ENCODE data around the gene SYT4. TPM values are rescaled to one million over a fixed set of nuclear protein-coding genes. Genes with fewer than 3 reads are reported as not detected.
"Not testable (repeated sequence)": the region's sequence is repeated elsewhere in the genome, so short reads cannot be mapped to it uniquely, and the experiment has no call there.

Gene SYT4, protein sequence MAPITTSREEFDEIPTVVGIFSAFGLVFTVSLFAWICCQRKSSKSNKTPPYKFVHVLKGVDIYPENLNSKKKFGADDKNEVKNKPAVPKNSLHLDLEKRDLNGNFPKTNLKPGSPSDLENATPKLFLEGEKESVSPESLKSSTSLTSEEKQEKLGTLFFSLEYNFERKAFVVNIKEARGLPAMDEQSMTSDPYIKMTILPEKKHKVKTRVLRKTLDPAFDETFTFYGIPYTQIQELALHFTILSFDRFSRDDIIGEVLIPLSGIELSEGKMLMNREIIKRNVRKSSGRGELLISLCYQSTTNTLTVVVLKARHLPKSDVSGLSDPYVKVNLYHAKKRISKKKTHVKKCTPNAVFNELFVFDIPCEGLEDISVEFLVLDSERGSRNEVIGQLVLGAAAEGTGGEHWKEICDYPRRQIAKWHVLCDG
- 3.0 TPM for polyA plus RNA-seq (2013, experiment 1 of 2)
- 3.9 TPM for polyA plus RNA-seq (2013, experiment 2 of 2)

DNA sequence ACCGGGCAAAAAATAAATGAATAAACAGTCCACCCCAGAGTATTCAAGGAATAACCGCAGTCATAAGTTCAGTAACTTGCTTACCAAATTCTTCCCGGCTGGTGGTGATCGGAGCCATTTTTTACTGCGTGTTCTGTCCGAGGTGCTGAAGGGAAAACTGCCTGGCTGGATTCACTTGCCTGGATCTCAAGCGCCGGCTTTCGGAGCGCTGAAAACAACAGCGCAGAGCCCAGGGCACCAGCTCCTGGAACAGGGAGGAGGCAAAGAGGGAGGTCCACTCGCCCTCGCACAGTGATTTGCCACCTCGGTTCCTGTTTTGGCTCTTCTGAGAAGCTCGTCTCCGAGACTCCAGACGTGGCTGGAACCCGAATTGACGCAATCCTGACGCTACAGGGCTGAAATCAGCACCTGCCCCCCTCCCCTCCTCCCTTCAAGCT, at the start of gene SYT4:
Gene SYT4 (minus strand): TSS at position 327 of the 437 bp plus-strand sequence. CDS start 209 bp downstream, at position 118.
- Histone ChIP-seq H3K9me3 (ENCODE audit: insufficient read depth, low read depth, low read length) (no peaks in the 10 kb centered on the region), H3K27ac (ENCODE audit: low read depth, low read length) (no peak within 1 kb of the TSS), H3K36me3 (ENCODE audit: insufficient read depth, low read length) (no peaks in the 10 kb centered on the region), H3K27me3 (ENCODE audit: insufficient read depth, low read length) (no peaks in the 10 kb centered on the region), H3K4me3 (ENCODE audit: low read length) (peak within 1 kb of the TSS; percentile 44), H3K9ac (ENCODE audit: low read depth, low read length) (no peak within 1 kb of the TSS), H3K4me1 (ENCODE audit: insufficient read depth, low read length) (peaks cover 16% of the 10 kb centered on the region)
- WGBS: 3% methylated on average over 20 of the region's 20 CpGs

- Histone ChIP-seq H3K4me3 (ENCODE audit: low read length) (no peak overlapping the region), H3K4me1 (ENCODE audit: insufficient read depth, low read length) (no peaks in the 10 kb centered on the region), H3K27ac (ENCODE audit: low read depth, low read length) (no peak overlapping the region), H3K9me3 (ENCODE audit: insufficient read depth, low read depth, low read length) (no peaks in the 10 kb centered on the region), H3K27me3 (ENCODE audit: insufficient read depth, low read length) (no peaks in the 10 kb centered on the region), H3K9ac (ENCODE audit: low read depth, low read length) (no peak overlapping the region), H3K36me3 (ENCODE audit: insufficient read depth, low read length) (no peaks in the 10 kb centered on the region)
- 96% methylated on average over 1 of the region's 1 CpG for WGBS
Observed at GRCh38 chr18:43322132-43322531, 44.8 kb upstream of the SYT4 start.

GRCh38 chr18:43314941-43315340, 37.7 kb upstream of the SYT4 start:
- H3K4me1 ChIP-seq (ENCODE audit: insufficient read depth, low read length): no peaks in the 10 kb centered on the region
- H3K9me3 ChIP-seq (ENCODE audit: insufficient read depth, low read depth, low read length): no peaks in the 10 kb centered on the region
- no peaks in the 10 kb centered on the region for H3K27me3 ChIP-seq (ENCODE audit: insufficient read depth, low read length)
- 90% methylated on average over 3 of the region's 3 CpGs for WGBS
- no peak overlapping the region for H3K27ac ChIP-seq (ENCODE audit: low read depth, low read length)
- H3K4me3 ChIP-seq (ENCODE audit: low read length): no peak overlapping the region
- H3K36me3 ChIP-seq (ENCODE audit: insufficient read depth, low read length): no peaks in the 10 kb centered on the region
- no peak overlapping the region for H3K9ac ChIP-seq (ENCODE audit: low read depth, low read length)

GRCh38 chr18:43312891-43313290, 35.6 kb upstream of the SYT4 start:
- no peaks in the 10 kb centered on the region for H3K9me3 ChIP-seq (ENCODE audit: insufficient read depth, low read depth, low read length)
- H3K4me1 ChIP-seq (ENCODE audit: insufficient read depth, low read length): no peaks in the 10 kb centered on the region
- no peaks in the 10 kb centered on the region for H3K27me3 ChIP-seq (ENCODE audit: insufficient read depth, low read length)
- no peaks in the 10 kb centered on the region for H3K36me3 ChIP-seq (ENCODE audit: insufficient read depth, low read length)
- no peak overlapping the region for H3K9ac ChIP-seq (ENCODE audit: low read depth, low read length)
- no CpG with 5 or more reads among the region's 1 CpG for WGBS
- H3K27ac ChIP-seq (ENCODE audit: low read depth, low read length): no peak overlapping the region
- no peak overlapping the region for H3K4me3 ChIP-seq (ENCODE audit: low read length)

DNA sequence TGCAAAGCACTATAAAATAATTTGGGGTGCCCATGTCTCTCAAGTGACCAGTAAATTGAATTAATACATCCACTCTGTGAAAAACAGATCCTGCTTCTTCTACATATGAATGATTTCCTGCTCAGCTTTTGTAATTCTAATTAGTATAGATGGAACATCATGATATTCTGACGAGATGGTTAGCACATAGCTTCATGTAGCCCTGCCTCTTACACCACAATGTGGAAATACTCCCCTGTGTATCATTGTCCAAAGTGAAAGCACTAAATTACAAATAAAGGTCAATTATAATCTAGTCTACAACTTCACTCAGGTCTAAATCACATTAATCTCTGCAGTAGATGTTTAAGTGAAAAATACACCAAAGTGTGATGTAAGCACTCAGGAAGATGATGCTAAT, 32.9 kb upstream of the SYT4 start:
- WGBS: 56% methylated on average over 1 of the region's 1 CpG
- H3K4me3 ChIP-seq (ENCODE audit: low read length): no peak overlapping the region
- H3K9me3 ChIP-seq (ENCODE audit: insufficient read depth, low read depth, low read length): no peaks in the 10 kb centered on the region
- H3K9ac ChIP-seq (ENCODE audit: low read depth, low read length): no peak overlapping the region
- H3K27ac ChIP-seq (ENCODE audit: low read depth, low read length): no peak overlapping the region
- no peaks in the 10 kb centered on the region for H3K27me3 ChIP-seq (ENCODE audit: insufficient read depth, low read length)
- H3K36me3 ChIP-seq (ENCODE audit: insufficient read depth, low read length): no peaks in the 10 kb centered on the region
- no peaks in the 10 kb centered on the region for H3K4me1 ChIP-seq (ENCODE audit: insufficient read depth, low read length)

- H3K27me3 ChIP-seq (ENCODE audit: insufficient read depth, low read length): no peaks in the 10 kb centered on the region
- H3K27ac ChIP-seq (ENCODE audit: low read depth, low read length): no peak overlapping the region
- H3K36me3 ChIP-seq (ENCODE audit: insufficient read depth, low read length): no peaks in the 10 kb centered on the region
- H3K9ac ChIP-seq (ENCODE audit: low read depth, low read length): no peak overlapping the region
- H3K4me3 ChIP-seq (ENCODE audit: low read length): no peak overlapping the region
- H3K4me1 ChIP-seq (ENCODE audit: insufficient read depth, low read length): no peaks in the 10 kb centered on the region
- WGBS: 97% methylated on average over 2 of the region's 2 CpGs
- H3K9me3 ChIP-seq (ENCODE audit: insufficient read depth, low read depth, low read length): no peaks in the 10 kb centered on the region
Observed at GRCh38 chr18:43303376-43303775, 26.1 kb upstream of the SYT4 start.

DNA sequence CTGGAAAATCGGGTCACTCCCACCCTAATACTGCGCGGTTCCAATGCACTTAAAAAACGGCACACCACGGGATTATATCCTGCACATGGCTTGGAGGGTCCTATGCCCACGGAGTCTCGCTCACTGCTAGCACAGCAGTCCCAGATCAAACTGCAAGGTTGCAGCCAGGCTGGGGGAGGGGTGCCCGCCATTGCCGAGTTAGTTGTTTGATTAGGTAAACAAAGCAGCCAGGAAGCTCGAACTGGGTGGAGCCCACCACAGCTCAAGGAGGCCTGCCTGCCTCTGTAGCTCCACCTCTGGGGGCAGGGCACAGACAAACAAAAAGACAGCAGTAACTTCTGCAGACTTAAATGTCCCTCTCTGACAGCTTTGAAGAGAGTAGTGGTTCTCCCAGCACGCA, 8.9 kb upstream of the SYT4 start:
- H3K9me3 ChIP-seq (ENCODE audit: insufficient read depth, low read depth, low read length); H3K36me3 ChIP-seq (ENCODE audit: insufficient read depth, low read length); H3K4me1 ChIP-seq (ENCODE audit: insufficient read depth, low read length); H3K9ac ChIP-seq (ENCODE audit: low read depth, low read length); H3K27ac ChIP-seq (ENCODE audit: low read depth, low read length); H3K4me3 ChIP-seq (ENCODE audit: low read length); H3K27me3 ChIP-seq (ENCODE audit: insufficient read depth, low read length): not testable (repeated sequence)
- 93% methylated on average over 11 of the region's 11 CpGs for WGBS

DNA sequence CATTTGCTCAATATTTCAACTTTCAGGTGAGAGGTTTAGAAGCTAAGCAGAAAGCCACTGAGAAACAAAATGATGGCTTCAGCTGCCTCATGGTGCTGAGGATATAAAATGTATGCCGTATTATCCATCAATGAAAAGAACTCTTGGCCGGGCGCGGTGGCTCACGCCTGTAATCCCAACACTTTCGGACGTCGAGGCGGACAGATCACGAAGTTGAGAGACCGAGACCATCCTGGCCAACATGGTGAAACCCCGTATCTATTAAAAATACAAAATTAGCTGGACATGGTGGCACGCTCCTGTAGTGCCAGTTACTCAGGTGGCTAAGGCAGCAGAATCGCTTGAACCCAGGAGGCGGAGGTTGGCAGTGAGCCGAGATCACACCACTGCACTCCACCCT, 6.0 kb upstream of the SYT4 start:
- Histone ChIP-seq H3K27ac (ENCODE audit: low read depth, low read length) (no peak overlapping the region), H3K27me3 (ENCODE audit: insufficient read depth, low read length) (no peaks in the 10 kb centered on the region), H3K9me3 (ENCODE audit: insufficient read depth, low read depth, low read length) (0 out of 2 replicates have a peak, but pooled peaks cover 7% of the 10 kb centered on the region), H3K9ac (ENCODE audit: low read depth, low read length) (no peak overlapping the region), H3K4me1 (ENCODE audit: insufficient read depth, low read length) (peaks cover 10% of the 10 kb centered on the region; the same call in 1 of the 2 replicates), H3K4me3 (ENCODE audit: low read length) (no peak overlapping the region), H3K36me3 (ENCODE audit: insufficient read depth, low read length) (no peaks in the 10 kb centered on the region)
- WGBS: 97% methylated on average over 16 of the region's 16 CpGs

- 60% methylated on average over 4 of the region's 6 CpGs for WGBS
- Histone ChIP-seq H3K9me3 (ENCODE audit: insufficient read depth, low read depth, low read length) (no peaks in the 10 kb centered on the region), H3K4me1 (ENCODE audit: insufficient read depth, low read length) (peaks cover 16% of the 10 kb centered on the region), H3K27ac (ENCODE audit: low read depth, low read length) (no peak overlapping the region), H3K27me3 (ENCODE audit: insufficient read depth, low read length) (no peaks in the 10 kb centered on the region), H3K4me3 (ENCODE audit: low read length) (no peak overlapping the region), H3K36me3 (ENCODE audit: insufficient read depth, low read length) (no peaks in the 10 kb centered on the region), H3K9ac (ENCODE audit: low read depth, low read length) (no peak overlapping the region)
Observed at GRCh38 chr18:43279015-43279744, 1.9 kb upstream of the SYT4 start.

GRCh38 chr18:43278355-43278754, 1.1 kb upstream of the SYT4 start:
- Histone ChIP-seq H3K4me1 (ENCODE audit: insufficient read depth, low read length) (peaks cover 16% of the 10 kb centered on the region), H3K27ac (ENCODE audit: low read depth, low read length) (no peak overlapping the region), H3K36me3 (ENCODE audit: insufficient read depth, low read length) (no peaks in the 10 kb centered on the region), H3K9ac (ENCODE audit: low read depth, low read length) (no peak overlapping the region), H3K9me3 (ENCODE audit: insufficient read depth, low read depth, low read length) (no peaks in the 10 kb centered on the region), H3K4me3 (ENCODE audit: low read length) (no peak overlapping the region), H3K27me3 (ENCODE audit: insufficient read depth, low read length) (no peaks in the 10 kb centered on the region)

GRCh38 chr18:43276491-43276890, 799 bp downstream of the SYT4 start:
- 90% methylated on average over 2 of the region's 3 CpGs for WGBS
- Histone ChIP-seq H3K36me3 (ENCODE audit: insufficient read depth, low read length) (no peaks in the 10 kb centered on the region), H3K27ac (ENCODE audit: low read depth, low read length) (no peak overlapping the region), H3K9me3 (ENCODE audit: insufficient read depth, low read depth, low read length) (no peaks in the 10 kb centered on the region), H3K4me3 (ENCODE audit: low read length) (peak overlapping the region; percentile 44; the same call in 1 of the 2 replicates), H3K9ac (ENCODE audit: low read depth, low read length) (no peak overlapping the region), H3K4me1 (ENCODE audit: insufficient read depth, low read length) (peaks cover 18% of the 10 kb centered on the region), H3K27me3 (ENCODE audit: insufficient read depth, low read length) (no peaks in the 10 kb centered on the region)
